ENCODE results near the gene HOXD12. TPM values are rescaled to one million over a fixed set of nuclear protein-coding genes. Genes with fewer than 3 reads are reported as not detected.

Gene HOXD12
- total RNA-seq, 1 donor from 2014 or later = not detected

DNA sequence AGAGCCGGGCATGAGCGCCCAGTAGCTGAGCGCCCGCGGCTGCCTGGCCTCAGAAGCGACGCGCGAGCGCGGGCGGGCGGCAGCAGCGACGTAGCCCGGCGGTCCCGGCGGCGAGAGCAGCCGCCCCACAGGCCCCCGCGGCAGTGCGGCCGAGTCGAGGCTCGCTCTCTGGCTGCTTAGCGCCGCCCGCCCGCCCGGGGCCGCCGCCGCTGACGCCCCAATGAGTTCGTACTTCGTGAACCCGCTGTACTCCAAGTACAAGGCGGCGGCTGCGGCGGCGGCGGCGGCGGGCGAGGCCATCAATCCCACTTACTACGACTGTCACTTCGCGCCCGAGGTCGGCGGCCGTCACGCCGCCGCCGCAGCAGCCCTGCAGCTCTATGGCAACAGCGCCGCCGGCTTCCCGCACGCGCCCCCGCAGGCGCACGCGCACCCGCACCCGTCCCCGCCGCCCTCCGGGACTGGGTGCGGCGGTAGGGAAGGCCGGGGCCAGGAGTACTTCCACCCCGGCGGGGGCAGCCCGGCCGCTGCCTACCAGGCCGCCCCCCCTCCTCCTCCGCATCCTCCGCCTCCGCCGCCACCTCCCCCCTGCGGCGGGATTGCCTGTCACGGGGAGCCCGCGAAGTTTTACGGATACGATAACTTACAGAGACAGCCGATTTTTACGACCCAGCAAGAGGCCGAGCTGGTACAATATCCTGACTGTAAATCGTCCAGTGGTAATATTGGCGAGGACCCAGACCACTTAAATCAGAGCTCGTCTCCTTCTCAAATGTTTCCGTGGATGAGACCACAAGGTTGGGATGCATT, 30.8 kb downstream of the HOXD12 start:
- DNase-seq = peak; percentile 60
- peaks cover 96% of the 10 kb centered on the region for H3K27me3 ChIP-seq
- H3K4me3 ChIP-seq = peak overlapping the region; percentile 26
- H3K4me1 ChIP-seq = peaks cover 4% of the 10 kb centered on the region
- H3K36me3 ChIP-seq = no peaks in the 10 kb centered on the region
- ATAC-seq = peak; percentile 24
- H3K9me3 ChIP-seq = no peaks in the 10 kb centered on the region
- intact Hi-C loops (cut with DNase I) = loop anchor here (10.0 kb wide), 2 partner anchors 324 to 424 kb away; no protein-coding TSS in a partner anchor
- no peak overlapping the region for H3K27ac ChIP-seq
- no peak for TF ChIP-seq CTCF (IDR thresholded peaks at IDR 0.05)

- H3K9me3 ChIP-seq = no peaks in the 10 kb centered on the region
- DNase-seq (no peak), ATAC-seq (no peak)
- H3K4me3 ChIP-seq = peak overlapping the region; percentile 26
- no peak overlapping the region for H3K27ac ChIP-seq
- peaks cover 5% of the 10 kb centered on the region for H3K4me1 ChIP-seq
- intact Hi-C loops (cut with DNase I) = loop anchor here (10.0 kb wide), 2 partner anchors 324 to 424 kb away; no protein-coding TSS in a partner anchor
- no peaks in the 10 kb centered on the region for H3K36me3 ChIP-seq
- H3K27me3 ChIP-seq = peaks cover 94% of the 10 kb centered on the region
- no peak for TF ChIP-seq CTCF (IDR thresholded peaks at IDR 0.05)
Observed at GRCh38 chr2:176130957-176131847, 31.6 kb downstream of the HOXD12 start.

DNA sequence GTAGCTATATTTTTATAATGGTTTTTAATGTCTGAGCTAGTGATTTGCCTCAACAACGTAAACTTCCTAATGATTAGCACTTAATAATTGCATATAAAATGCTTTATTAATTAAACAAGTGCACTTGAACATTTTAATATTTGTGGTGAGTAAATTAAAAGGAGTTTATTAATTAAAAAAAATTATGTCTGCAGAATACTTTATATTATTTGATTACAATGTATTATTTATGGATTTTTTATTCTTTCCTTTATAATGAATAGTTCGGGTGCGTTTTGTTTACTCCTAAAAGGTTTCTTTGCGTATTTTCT, 32.2 kb downstream of the HOXD12 start:
- no peak overlapping the region for H3K27ac ChIP-seq
- intact Hi-C loops (cut with DNase I) = loop anchor here (10.0 kb wide), 2 partner anchors 323 to 423 kb away; no protein-coding TSS in a partner anchor
- H3K36me3 ChIP-seq = no peaks in the 10 kb centered on the region
- TF ChIP-seq CTCF (IDR thresholded peaks at IDR 0.05) = no peak
- DNase-seq (no peak), ATAC-seq (no peak)
- no peak overlapping the region for H3K4me3 ChIP-seq
- no peaks in the 10 kb centered on the region for H3K9me3 ChIP-seq
- H3K27me3 ChIP-seq = peaks cover 94% of the 10 kb centered on the region
- H3K4me1 ChIP-seq = peaks cover 11% of the 10 kb centered on the region

GRCh38 chr2:176132205-176133171, 32.9 kb downstream of the HOXD12 start:
- DNase-seq (no peak), ATAC-seq (no peak)
- Histone ChIP-seq H3K27me3 (peaks cover 94% of the 10 kb centered on the region), H3K36me3 (no peaks in the 10 kb centered on the region), H3K4me1 (peaks cover 12% of the 10 kb centered on the region), H3K27ac (no peak overlapping the region), H3K4me3 (peak overlapping the region; percentile 17), H3K9me3 (no peaks in the 10 kb centered on the region)
- intact Hi-C loops (cut with DNase I) = loop anchor here (10.0 kb wide), 2 partner anchors 322 to 422 kb away; no protein-coding TSS in a partner anchor
- TF ChIP-seq CTCF (IDR thresholded peaks at IDR 0.05) = no peak

GRCh38 chr2:176133389-176133788, 33.8 kb downstream of the HOXD12 start:
- Histone ChIP-seq H3K9me3 (no peaks in the 10 kb centered on the region), H3K27me3 (peaks cover 96% of the 10 kb centered on the region), H3K4me3 (no peak overlapping the region), H3K36me3 (no peaks in the 10 kb centered on the region), H3K27ac (no peak overlapping the region), H3K4me1 (peaks cover 12% of the 10 kb centered on the region)
- TF ChIP-seq CTCF (IDR thresholded peaks at IDR 0.05) = no peak
- intact Hi-C loops (cut with DNase I) = loop anchor here (10.0 kb wide), 2 partner anchors 321 to 421 kb away; no protein-coding TSS in a partner anchor
- ATAC-seq (no peak), DNase-seq (no peak)
